Left lung (tissue), 10 donors: ENCODE data around the gene LIN9. TPM values are rescaled to one million over a fixed set of nuclear protein-coding genes. Genes with fewer than 3 reads are reported as not detected.

Experiments used
- ATAC-seq: fragments of 200-7000 bp; cut with Tn5 transposase; one replicate; pipeline ENCODE4 v1.9.1; 2020; ENCODE audit warnings: moderate library complexity
- DNase-seq, 4 donors: peaks; one replicate each; pipeline ENCODE4 v3.0.0-alpha.2; 2013 to 2020
- H3K27ac ChIP-seq, 2 donors: fragments of 200-600 bp; sonication (generic) in 1 of 2; one replicate each; pipeline versions ENCODE4 v1.5.0 to v1.8.0; 2020 to 2021
- H3K27me3 ChIP-seq, 2 donors: fragments of 200-600 bp; sonication (generic) in 1 of 2; one replicate each; pipeline versions ENCODE4 v1.5.0 to v1.8.0; 2020 to 2021
- H3K36me3 ChIP-seq, 2 donors: fragments of 200-600 bp; sonication (generic) in 1 of 2; one replicate each; pipeline versions ENCODE4 v1.5.0 to v1.8.0; 2020 to 2021
- H3K4me1 ChIP-seq, 2 donors: fragments of 200-600 bp; one replicate each; pipeline ENCODE4 v1.8.0; 2021
- H3K4me3 ChIP-seq, 2 donors: fragments of 200-600 bp; sonication (generic) in 1 of 2; one replicate each; pipeline versions ENCODE4 v1.5.0 to v1.8.0; 2020 to 2021; ENCODE audit warnings: mild to moderate bottlenecking in 1 of 2
- H3K9me3 ChIP-seq, 2 donors: fragments of 200-600 bp; sonication (generic) in 1 of 2; one replicate each; pipeline versions ENCODE4 v1.5.0 to v1.8.0; 2020 to 2021
- CTCF ChIP-seq, 2 donors: fragments of 200-600 bp; sonication (generic) in 1 of 2; IDR thresholded peaks; one replicate each; pipeline versions ENCODE4 v1.5.0 to v1.8.0; 2021; ENCODE audit warnings: antibody characterized with exemption in 2 of 2
- intact Hi-C, 2 donors: fragments of 100-400 bp; cut with DNase I; formaldehyde crosslinking; loops; one replicate each; pipeline versions ENCODE4 v1.11.2 to v1.14.2; 2022
- polyA plus RNA-seq, 6 donors: library from polyadenylated mRNA; unstranded; fragments of 120-200 nt; gene quantifications; one replicate each; pipeline ENCODE4 v1.2.1, GENCODE V29; 2013; ENCODE audit not compliant: insufficient read length in 6 of 6
- total RNA-seq, 2 donors: library from RNA; stranded (reverse); fragmentation: NEBNext Ultra II Directional; extraction: Animal tissue kit (Norgen Biotek cat#: 25700); gene quantifications; one replicate each; pipeline ENCODE4 v1.2.1, GENCODE V29; 2021
- donor health status: DM: no; HTN: yes; CAD: no.
- donor health status: DM: no; HTN: no; CAD: no.

The LIN9 gene
- total and polyA plus RNA-seq, 8 donors: 3.7 to 14.7 (median 11.5) TPM

GRCh38 chr1:226306425-226306824 is 2.5 kb downstream of the LIN9 start:
- no peak for TF ChIP-seq CTCF (IDR thresholded peaks at IDR 0.05)
- H3K27me3 ChIP-seq: peaks cover 0 to 3% of the 10 kb centered on the region in 2 donors
- ATAC-seq: no peak
- peaks cover 0 to 23% of the 10 kb centered on the region in 2 donors for H3K4me1 ChIP-seq
- H3K27ac ChIP-seq: no peak overlapping the region
- no peaks in the 10 kb centered on the region for H3K9me3 ChIP-seq
- no peak for DNase-seq
- H3K4me3 ChIP-seq: no peak overlapping the region
- intact Hi-C loops: no loop called here
- no peaks in the 10 kb centered on the region for H3K36me3 ChIP-seq

- DNase-seq: no peak
- intact Hi-C loops: no loop called here
- Histone ChIP-seq H3K9me3 (no peaks in the 10 kb centered on the region), H3K4me3 (no peak overlapping the region), H3K27me3 (peaks cover 0 to under 1% of the 10 kb centered on the region in 2 donors), H3K36me3 (peaks cover 0 to 3% of the 10 kb centered on the region in 2 donors), H3K4me1 (peaks cover 0 to 18% of the 10 kb centered on the region in 2 donors), H3K27ac (no peak overlapping the region)
- no peak for TF ChIP-seq CTCF (IDR thresholded peaks at IDR 0.05)
- no peak for ATAC-seq
Observed at GRCh38 chr1:226305184-226305583, 3.8 kb downstream of the LIN9 start.

GRCh38 chr1:226304291-226304955 is 4.5 kb downstream of the LIN9 start:
- DNase-seq (no peak), ATAC-seq (no peak)
- H3K4me1 ChIP-seq: peaks cover 0 to 11% of the 10 kb centered on the region in 2 donors
- no peaks in the 10 kb centered on the region for H3K27me3 ChIP-seq
- peaks cover 0 to 9% of the 10 kb centered on the region in 2 donors for H3K36me3 ChIP-seq
- TF ChIP-seq CTCF (IDR thresholded peaks at IDR 0.05): no peak
- H3K4me3 ChIP-seq: no peak overlapping the region
- intact Hi-C loops: no loop called here
- no peaks in the 10 kb centered on the region for H3K9me3 ChIP-seq
- H3K27ac ChIP-seq: no peak overlapping the region

- DNase-seq: no peak
Observed at GRCh38 chr1:226302731-226303130, 6.2 kb downstream of the LIN9 start.

GRCh38 chr1:226296911-226297310 is 12.1 kb downstream of the LIN9 start:
- H3K27me3 ChIP-seq: no peaks in the 10 kb centered on the region
- TF ChIP-seq CTCF (IDR thresholded peaks at IDR 0.05): no peak
- H3K4me1 ChIP-seq: no peaks in the 10 kb centered on the region
- no peaks in the 10 kb centered on the region for H3K9me3 ChIP-seq
- intact Hi-C loops: no loop called here
- H3K27ac ChIP-seq: no peak overlapping the region
- peaks cover 0 to 44% of the 10 kb centered on the region in 2 donors for H3K36me3 ChIP-seq
- ATAC-seq: no peak
- DNase-seq: no peak
- no peak overlapping the region for H3K4me3 ChIP-seq

More at GRCh38 chr1:226302731-226303130, 6.2 kb downstream of the LIN9 start:
- Histone ChIP-seq H3K4me1 (peaks cover 0 to 4% of the 10 kb centered on the region in 2 donors), H3K36me3 (peaks cover 0 to 18% of the 10 kb centered on the region in 2 donors), H3K27ac (no peak overlapping the region), H3K9me3 (no peaks in the 10 kb centered on the region), H3K27me3 (no peaks in the 10 kb centered on the region), H3K4me3 (no peak overlapping the region)
- no peak for ATAC-seq
- intact Hi-C loops: no loop called here
- TF ChIP-seq CTCF (IDR thresholded peaks at IDR 0.05): no peak
